ENCODE results near the gene DDX1.

DNA sequence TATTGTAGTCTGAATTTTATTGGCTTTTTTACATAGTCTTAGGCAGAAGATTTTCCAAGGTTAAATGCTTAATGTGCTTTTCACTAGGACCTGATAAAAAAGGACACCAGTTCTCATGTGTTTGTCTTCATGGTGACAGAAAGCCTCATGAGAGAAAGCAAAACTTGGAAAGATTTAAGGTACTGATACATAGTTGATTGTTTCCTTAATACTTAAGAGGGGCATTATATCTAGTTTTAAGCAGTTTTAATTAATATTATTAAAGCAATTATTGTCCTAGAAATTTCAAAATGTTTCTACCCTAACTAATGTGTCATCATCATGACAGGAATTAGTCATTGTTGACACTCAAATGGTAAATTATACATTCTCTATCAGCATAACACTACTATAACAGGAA, 35.3 kb downstream of the DDX1 start:
- TF ChIP-seq POLR2A (IDR thresholded peaks at IDR 0.05; ENCODE audit: low read length) (no peak), GATA1 (IDR thresholded peaks at IDR 0.05; ENCODE audit: low read depth, low read length) (no peak)
